CD4-positive, alpha-beta T cell treated with Interleukin-1 beta for 1 hour (primary cell): ENCODE results near the gene SPAG7.

Experiments used
- DNase-seq, 2 donors: peaks; one replicate each; pipeline ENCODE4 v3.0.0-alpha.2; 2020 to 2022

SPAG7 gene

DNA sequence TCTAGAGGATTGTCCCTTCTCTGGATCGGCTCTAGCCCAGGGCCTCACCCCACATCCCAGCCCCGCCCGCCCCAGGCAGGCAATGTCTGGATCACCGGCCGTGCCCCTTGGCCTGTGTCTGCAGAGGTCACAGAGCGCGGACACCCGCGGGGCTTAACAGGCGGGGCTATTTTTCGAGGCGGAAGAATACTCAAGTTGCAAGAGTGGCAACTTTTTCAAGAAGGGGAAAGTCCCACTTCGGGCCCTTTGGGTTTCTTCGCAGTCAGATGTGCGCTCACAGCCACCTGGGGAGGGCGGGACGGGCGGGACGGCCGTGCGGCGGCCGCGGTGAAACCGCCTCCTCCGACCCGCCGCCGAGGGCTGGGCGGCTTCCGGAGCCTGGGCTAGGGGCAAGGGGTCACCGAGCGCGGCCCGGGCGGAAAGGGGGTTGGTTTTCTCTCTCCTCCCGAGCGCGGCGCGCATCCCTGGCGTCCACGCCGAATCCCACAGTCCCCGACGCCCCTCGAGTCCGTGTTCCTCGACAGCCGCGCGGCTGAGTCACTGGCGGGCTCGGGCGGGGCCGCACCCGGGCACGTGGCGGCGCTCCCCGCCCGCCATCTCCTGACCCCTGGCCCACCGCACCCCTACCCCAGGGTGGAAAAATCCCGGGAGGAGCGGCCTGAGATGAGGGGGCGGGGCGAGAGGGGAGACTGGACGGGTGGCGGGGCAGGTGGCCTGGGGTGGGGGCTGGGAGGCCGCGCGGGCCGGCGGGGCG lies 18.1 kb downstream of the SPAG7 start:
- peak; percentile 85 to 86 for DNase-seq

DNA sequence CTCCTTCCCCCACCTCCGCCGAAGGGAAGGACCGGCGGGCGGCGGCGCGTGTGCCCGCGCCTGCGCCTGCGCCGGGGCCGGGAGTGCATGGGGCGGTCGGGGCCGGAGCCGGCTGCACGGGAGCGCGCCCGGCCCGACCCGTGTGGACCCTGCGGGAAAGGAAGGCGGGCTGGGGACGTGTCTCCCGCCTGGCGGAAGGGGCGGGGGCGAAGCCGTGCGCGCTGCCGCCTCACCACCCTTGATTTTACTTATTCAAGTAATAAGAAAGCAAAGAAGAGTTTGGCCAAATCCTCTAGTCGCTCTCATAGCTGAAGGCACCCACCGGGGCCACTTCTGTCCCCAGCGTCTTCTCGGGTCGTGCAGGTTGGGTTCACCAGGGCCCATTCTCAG lies 18.7 kb downstream of the SPAG7 start:
- DNase-seq = peak; percentile 78 to 83

DNA sequence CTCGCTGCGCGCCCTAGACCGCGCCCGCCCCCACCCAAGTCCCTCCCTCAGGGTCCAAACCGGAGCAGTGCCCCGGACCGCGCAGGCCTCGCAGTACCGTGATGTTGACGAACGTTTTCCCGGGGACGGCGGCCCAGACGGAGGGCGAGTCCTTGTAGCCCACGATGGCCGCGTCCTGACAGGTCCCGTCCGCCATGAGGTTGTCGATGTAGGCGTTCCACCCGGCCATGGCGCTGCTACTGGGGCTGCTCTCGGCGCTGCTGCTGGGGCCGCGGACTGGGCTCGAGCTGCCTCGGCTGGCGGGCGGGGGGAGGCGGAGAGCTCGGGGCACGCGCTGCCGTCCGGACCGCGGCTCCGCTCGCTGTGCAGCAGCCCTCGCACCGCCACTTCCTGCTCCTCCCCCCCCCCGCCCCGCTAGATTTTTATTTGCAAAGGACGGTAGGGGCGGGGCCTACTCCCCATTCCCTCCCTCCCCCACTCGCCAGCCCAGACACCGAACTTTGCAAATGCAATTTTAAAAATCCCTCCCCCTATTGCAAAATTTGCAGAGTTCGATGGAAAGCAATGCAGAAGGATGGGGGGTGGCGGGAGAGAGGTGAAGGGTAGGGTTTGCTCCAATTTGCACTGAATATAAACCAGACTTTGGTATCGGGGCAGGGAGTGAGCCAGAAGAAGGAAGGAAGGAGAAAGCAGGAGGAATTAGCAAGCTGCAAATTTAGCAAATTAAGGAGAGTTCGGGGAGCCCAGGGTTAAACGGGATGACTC lies 19.3 kb downstream of the SPAG7 start, which contains the start of gene PFN1:
Gene PFN1, minus strand, starts transcription at position 365 of the 765 bp plus-strand sequence. Its CDS starts 136 bp downstream, at position 229.
- peak; percentile 92 to 93 for DNase-seq

DNA sequence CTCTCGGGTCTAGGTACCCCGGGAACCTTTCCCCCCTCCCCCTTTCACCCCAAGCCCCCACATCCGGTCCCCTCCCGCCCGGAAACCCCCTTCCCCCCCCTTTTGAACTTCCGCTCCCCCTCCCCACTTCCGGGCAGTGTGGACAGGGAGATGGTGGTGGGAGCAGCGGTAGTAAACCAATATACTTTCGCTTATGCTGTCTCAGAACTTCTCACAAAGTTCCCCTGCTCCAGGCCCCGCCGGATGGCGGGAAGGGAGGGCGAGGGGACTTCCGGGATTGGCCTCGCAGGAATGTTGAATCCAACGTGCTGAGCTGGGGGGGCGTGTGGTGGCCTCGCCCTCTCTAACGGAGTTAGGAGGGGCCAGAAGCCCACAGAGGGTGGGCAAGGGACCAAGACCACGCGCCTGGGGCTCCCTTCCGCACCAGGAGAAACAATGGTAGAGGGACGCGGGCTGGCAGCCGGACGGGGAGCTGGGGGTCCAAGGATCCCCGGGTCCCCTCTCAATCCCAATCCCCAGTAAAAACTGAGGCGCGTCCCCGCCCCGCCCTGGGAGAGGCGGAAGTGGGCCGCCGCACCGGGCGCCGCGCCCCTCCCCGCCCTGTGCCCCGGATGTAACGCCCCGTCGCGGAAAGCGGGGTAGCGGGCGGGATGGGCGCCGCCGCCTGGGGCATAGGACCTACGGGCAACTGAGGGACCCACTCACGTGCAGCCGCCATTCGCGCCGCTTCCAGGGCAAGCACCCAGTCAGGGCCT lies 20.0 kb downstream of the SPAG7 start:
- peak; percentile 62 to 74 for DNase-seq

DNA sequence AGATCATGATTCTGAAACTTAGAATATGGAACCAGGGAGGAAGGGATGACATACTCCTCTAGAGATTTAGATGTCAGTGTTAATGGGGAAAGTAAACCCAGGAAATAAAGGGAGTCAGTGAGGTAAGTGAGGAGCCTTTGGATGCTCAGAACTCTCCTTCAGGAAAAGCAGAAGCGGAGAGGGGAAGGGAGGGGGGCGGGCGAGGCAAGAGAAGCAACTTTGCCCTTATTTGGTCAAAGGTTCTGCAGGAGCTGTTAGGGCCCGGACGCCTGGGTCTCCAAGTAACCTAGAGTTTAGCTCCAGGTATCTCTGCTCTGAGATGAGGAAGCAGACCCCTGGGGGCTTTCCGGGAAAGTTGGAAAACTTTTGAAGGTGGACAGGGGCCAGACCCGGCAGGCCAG lies 20.6 kb downstream of the SPAG7 start:
- DNase-seq = no peak

DNA sequence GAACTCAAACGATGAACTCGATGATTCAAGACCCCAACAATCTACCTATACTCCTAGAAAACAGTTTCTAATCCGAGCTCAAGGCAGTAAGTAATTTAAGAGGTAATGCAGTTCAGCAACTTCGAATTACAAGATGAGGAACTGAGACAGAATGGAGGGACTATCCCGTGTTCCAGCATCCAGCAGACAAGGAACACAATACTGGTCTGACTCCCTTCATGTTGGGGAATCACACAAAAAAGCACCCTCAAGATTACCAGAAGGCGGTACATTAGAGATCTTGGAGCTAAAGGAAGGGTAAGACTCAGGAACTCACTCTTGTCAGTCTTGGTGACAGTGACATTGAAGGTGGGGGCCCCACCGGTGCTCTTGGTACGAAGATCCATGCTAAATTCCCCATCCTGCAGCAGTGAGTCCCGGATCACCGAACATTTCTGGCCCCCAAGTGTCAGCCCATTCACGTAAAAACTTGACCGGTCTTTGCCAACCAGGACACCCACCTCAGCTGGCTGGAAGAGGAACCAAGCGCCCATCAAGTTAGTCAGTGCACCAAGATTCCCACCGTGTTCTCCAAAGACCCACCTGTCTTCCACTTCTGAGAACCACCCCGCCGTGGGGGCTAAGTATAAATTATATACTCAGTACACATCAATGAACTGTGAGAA lies 21.2 kb downstream of the SPAG7 start:
- no peak for DNase-seq

DNA sequence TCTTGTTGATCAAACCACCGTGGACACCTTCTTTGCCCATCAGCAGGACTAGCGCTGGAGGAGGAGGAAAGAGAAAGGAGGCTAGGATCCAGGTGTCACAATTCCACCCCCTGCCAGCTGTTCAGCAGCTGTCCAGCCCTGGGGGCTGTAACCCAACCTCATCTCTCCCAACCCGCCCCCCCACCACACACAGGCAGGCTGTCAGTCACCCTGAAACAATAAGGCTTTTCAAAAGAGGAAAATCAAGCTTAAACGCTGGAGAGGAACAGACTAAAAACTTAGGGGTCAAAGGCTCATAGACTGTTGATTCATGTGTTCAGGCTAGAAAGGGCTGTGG lies 21.7 kb downstream of the SPAG7 start:
- DNase-seq = no peak

DNA sequence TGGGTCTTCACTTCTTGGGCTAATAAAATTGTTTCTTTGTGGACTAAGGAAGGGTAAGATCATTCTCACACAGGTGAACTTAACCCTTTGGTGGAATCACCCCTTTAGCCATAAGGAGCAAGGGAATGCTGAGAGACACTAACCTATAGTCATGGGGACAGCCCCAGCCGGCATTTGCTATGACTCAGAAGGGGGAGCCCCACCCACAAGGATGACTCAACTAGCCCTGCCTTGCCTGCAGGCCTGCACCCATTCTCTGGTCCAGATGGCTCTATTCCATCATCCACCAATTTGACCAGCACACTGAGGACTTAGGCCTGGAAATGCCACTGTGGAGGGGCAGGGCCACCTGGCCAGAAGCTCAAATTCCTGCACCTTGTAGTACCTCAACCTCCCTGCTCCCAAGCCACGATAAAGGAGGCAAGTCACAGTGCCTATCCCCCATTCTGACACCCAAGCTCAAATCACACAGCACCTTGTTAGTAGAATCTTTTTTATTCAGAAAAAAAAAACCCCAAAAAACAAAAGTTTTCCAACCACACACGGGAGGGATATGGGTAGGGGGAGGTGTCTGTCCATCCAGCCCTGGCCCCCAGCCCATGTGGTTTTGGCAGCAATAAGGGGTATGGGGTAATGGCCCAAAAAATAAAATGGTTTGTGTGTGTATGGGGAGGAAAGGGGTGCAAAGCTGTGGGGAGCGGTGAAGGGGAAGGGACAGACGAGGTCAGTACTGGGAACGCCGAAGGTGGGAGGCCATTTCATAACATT lies 22.3 kb downstream of the SPAG7 start:
- peak; percentile 75 to 80 for DNase-seq

DNA sequence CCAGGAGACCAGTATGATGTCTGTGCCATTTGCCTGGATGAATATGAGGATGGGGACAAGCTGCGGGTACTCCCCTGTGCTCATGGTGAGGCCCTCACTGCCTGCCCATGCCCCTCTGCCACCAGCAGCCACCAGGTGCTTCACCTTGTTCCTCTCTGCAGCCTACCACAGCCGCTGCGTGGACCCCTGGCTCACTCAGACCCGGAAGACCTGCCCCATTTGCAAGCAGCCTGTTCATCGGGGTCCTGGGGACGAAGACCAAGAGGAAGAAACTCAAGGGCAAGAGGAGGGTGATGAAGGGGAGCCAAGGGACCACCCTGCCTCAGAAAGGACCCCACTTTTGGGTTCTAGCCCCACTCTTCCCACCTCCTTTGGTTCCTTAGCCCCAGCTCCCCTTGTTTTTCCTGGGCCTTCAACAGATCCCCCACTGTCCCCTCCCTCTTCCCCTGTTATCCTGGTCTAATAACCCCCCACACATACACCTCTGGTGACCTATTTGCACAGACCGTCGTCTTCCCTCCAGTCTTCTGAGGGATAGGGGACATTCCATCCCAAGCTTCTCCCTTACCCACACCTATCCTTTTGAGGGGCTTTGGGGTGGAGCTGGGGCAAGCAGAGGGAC lies 23.0 kb downstream of the SPAG7 start:
- peak in 1 of 2 donors; percentile 28 for DNase-seq

DNA sequence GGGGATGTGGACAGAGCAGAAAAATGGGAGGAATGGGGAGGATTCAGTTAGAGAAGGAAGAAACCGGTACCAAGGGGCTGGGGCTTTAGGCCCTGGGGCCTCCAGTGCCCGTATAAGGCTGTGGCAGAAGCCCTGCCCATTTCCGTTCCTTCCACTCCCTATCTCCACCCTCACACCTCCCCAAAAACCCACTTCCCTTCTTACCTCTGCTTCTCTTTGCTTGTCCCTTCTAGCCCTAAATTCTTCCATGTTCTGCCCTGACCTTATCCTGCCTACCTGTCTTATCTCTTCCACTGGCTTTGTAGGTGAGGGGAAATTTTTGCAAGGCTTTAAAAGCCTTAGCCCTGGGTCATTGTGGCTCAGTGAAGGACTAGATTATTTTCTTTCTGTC lies 23.5 kb downstream of the SPAG7 start:
- peak; percentile 49 to 66 for DNase-seq

DNA sequence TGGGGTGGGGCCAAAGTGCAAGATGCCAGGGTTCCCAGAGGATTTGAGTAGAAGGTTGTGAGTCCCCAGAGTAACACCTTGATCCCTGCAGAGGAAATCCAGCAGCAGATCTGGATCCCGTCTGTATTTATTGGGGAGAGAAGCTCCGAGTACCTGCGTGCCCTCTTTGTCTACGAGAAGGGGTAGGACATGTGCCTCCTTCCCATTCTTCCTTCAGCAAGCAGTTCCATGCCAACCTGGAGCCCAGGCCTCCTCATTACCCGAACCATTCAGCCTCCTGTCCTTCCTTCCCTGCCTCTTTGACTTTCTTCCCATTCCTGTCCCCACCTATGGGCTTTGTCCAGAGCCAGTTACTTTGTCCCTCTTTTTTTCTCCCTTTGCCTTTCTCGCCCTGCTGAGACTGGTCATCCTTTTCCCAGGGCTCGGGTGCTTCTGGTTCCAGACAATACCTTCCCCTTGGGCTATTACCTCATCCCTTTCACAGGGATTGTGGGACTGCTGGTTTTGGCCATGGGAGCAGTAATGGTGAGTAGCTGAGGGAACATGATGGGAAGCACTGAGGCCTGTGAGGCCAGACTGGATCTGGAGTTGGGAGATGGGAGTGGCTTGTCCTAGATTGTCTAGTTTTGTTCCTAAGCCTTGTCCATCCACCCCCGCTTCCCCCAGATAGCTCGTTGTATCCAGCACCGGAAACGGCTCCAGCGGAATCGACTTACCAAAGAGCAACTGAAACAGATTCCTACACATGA lies 24.7 kb downstream of the SPAG7 start:
- DNase-seq = no peak

DNA sequence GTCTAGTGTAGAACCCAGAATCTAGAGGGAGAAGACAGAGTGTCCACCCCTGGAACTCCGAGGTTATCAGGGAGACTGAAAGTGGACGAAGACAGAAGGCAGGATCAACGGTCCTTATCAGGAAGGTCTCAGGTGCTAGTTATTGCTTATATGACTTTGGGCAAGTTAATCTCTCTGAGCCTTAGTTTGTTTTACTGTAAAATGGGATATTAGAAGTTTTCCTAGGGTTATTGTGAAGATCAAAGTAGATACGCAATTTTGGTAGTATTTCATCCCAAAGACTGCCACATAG lies 26.4 kb downstream of the SPAG7 start:
- DNase-seq = no peak

DNA sequence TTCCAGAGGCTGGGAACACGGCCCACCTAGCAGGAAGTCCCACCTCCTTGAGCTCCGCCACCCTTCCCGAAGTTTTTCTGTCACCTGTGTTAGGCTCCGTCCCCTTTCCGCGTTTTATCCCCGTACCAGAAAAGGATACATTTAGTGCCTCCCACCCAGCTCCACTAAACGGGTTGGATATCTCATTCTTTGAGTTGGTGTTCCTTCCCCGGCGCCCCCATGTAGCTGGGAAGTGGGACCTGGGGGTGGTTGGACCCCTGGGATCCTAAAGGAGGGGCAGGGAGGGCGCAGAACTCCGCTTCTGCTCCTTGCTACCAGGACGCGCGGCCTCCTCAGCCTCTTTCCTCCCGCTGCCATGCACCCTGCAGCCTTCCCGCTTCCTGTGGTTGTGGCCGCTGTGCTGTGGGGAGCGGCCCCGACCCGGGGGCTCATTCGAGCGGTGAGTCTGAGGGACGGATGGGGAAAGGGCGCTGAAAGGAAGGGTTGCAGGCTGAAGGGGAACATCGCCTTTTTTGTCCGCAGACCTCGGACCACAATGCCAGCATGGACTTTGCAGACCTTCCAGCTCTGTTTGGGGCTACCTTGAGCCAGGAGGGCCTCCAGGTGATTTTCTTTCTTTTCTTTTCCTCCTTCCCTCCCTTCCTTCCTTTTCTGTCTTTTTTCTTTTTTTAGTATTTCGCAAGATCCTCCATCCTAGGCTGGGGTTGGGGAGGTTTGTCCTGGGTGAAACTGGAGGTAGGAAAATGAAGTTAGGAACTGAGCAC lies 26.9 kb downstream of the SPAG7 start:
- DNase-seq = peak; percentile 28 to 40

DNA sequence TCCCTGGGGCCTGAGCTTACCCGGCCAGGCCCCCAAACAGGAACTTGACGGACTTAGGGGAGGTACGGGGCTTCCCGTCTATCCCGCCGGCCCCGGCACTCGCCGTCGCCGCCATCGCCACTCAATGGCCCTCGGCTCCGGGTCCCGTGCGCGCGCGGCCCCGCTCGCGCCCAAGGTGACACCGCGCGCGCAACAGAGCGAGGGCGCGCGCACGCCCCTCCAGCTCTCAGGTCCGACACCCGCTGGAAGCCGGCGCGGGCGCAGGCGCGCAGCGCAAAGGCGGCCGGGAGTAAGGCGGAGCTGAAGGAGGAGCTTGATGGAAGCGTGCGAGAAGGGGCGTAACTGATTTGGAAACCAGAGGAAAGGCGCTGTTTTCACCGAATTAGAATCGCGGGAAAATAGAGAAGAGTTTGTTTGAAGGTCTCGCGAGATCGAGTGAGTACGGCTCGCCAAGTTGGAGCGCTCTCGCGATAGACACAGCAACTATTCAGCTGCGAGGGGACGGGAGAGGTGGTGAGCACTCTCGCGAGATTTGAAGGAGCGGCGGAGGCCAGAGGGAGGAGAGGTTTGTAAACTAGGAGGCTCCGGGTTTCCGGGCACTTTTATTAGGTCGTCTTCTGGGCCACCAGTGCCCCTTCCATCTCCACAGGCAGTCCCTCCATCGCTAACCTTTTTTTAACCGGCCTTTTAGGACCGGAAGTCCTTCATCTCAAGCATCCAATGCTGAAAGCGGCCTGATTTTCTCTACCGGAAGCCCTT lies 27.6 kb downstream of the SPAG7 start, which contains the start of the genes RNF167 and SLC25A11:
Gene RNF167, plus strand, starts transcription at position 473 of the 759 bp plus-strand sequence. CDS start 642 bp downstream, outside the sequence.
Gene SLC25A11, minus strand, starts transcription at position 251 of the 759 bp plus-strand sequence. Its CDS starts 136 bp downstream, at position 115.
- peak; percentile 98 to 99 for DNase-seq

DNA sequence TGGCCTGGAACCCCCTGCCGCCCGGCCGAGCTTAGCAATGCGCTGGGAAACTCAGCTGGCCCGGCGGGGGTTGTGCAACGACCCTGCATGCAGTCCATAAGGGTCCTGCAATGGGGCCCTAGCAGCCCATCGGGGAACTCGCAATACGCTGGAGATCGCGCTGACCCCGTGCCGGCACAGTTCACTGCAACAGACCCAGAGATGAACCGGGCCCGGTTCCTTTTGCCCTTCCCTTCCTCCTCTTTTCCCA lies 28.1 kb downstream of the SPAG7 start:
- no peak for DNase-seq

DNA sequence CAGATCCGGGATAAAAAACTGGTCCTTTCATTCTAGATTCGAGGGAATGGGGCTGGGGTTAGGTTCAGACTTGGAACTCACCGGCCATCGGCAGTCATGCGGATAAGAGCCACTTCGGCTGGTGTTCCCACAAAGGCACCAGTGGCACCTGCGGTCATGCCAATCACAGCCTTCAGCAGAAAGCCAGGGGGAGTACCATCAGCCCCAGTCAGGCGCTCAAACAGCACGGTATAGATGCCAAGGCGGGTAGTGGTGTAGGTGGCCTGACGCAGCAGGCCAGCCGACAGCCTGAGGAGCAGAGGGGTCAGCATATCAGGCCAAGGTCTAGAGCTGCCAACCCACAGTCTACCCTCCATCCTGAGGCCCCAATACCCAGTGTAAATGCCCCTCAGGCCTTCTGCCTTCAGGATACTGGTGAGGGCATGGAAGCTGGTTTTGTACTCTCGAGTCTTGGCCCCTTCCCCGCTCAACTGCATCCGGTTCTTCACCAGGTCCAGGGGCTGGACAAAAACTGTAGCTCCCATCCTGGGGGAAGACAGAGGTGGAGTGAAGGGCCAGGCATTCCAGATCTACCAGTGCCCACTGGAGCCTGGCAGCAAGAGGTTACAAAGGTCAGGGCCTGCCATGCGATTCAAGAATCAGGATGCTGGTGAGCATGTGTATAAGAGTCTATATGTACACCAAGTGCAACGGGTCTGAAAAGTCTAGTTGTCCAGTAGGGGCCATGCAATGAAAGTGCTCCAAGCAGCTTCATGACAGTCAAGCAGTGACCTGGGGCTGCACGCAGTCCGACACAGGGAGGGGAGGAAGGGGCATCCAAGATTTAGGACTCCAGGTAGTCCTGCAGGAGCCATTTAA lies 28.7 kb downstream of the SPAG7 start:
- no peak for DNase-seq

DNA sequence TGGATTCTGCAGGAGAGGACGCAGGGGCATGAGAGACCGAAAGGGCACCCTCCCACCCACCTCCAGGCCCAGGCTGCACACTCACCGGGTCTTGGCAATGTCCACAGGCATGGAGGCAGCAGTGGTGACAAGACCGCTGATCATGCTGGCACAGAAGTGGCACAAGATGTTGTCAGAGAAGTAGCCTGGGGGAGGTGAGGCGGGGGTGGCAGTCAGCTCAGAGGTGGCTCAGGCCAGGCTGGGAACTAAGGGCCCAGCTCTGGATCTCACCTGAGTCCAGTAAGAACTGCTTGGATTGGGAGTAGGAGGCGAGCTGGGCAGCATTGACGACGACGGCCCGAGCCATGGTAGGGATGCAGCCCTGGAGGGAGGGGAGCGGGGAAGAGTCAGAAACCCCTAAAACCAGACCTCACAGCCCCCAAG lies 29.5 kb downstream of the SPAG7 start:
- DNase-seq = no peak

DNA sequence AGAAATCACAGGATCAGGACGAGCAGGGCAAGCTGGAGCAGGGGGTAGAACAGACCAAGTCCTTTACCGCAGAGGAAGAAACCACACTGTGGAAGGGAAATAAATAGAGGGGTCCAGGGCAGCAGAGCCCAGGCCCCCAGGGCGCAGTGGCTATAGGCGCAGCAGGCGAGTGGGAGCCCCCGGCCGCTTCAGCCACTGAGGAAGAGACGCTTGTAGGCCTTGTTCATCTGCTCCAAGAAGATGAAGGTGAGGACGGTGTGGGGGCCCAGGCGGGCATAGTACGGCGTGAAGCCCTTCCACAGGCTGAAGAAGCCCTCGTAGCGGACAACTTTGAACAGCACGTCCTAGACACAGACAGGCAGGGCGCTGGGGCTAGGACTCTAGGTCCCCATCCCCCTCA lies 30.1 kb downstream of the SPAG7 start:
- no peak for DNase-seq

DNA sequence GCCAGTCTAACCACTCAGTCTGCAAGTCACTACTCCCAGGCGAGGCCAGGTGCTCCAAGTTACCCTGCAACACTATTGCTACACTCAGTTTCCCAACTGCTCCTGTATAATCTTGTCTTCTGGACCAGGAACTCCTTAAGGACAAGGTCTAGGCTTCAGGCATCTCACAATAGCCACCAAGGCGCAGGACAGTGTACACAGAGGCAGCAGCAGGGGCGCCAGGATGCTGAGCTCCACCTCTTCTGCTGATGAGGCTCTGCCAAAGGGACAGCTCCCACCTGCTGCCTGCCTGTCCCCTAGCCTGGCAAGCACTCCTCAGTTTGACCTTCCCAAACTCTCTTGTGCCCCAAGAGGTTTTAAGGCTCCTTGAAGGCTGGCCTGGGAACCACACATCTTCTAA lies 31.2 kb downstream of the SPAG7 start:
- no peak for DNase-seq
